ENCODE measurements around the gene RGS13.

DNA sequence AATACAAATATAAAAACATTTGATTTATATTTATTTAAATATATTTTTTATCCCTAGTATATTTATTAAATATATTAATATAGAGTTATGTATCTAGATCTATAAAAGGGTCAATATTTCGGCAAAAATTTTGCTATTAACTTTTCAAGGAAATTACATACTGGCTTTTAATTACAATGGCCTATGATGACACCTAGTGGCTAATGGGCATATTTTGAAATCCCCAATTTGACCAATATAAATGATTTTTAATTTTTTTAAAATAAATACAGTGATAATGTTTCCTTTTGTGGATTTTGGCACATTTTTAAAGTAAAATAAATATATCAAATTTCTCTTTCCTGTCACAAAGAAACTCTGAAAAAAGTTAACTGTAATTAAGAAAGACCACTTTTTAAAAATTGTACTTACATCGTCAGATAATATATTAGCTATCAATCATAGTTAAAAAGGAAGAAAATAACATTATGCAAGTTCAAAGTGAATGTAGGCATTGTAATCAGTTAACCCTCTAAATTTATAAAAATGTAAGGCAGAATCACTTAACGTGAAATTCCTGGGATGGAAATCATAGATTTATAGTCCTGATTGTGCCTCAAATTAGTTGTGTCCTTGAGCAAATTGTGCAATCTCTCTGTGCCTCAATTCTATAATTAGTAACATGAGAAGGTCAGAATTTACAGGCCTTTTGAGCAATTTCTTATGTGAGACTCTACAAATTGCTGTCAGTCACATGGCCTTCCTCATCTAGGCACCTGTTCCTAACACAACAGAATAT, 25.6 kb upstream of the RGS13 start:
- TF ChIP-seq, protein P1, sequence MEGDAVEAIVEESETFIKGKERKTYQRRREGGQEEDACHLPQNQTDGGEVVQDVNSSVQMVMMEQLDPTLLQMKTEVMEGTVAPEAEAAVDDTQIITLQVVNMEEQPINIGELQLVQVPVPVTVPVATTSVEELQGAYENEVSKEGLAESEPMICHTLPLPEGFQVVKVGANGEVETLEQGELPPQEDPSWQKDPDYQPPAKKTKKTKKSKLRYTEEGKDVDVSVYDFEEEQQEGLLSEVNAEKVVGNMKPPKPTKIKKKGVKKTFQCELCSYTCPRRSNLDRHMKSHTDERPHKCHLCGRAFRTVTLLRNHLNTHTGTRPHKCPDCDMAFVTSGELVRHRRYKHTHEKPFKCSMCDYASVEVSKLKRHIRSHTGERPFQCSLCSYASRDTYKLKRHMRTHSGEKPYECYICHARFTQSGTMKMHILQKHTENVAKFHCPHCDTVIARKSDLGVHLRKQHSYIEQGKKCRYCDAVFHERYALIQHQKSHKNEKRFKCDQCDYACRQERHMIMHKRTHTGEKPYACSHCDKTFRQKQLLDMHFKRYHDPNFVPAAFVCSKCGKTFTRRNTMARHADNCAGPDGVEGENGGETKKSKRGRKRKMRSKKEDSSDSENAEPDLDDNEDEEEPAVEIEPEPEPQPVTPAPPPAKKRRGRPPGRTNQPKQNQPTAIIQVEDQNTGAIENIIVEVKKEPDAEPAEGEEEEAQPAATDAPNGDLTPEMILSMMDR (IDR thresholded peaks at IDR 0.05) = peak; percentile 65 to 71 (median 66)
- TF ChIP-seq POLR2A (IDR thresholded peaks at IDR 0.05; ENCODE audit: low read depth) = no peak
- no peak for TF ChIP-seq EP300 (IDR thresholded peaks at IDR 0.05)
